Measurements from ENCODE around the gene CNKSR2.

Gene CNKSR2

DNA sequence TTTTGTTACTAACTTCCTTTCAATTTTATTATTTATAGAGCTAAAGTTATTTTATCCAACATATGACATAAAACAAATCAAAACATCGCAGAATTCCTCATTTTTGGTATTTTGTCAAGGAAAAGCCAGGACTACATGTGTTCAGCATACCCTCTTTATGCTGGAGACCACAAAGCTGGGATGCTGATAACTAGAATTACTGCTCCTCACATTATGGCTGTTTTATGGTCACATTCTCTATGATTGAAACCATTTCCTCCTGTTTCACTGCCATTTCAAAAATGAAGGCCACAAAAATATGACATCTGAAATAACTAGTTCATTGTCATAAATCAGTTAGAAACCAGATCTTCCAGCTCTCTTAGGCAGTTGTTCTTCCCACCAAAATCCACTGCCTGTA is 242.2 kb downstream of the CNKSR2 start:
- DNase-seq, result no peak

DNA sequence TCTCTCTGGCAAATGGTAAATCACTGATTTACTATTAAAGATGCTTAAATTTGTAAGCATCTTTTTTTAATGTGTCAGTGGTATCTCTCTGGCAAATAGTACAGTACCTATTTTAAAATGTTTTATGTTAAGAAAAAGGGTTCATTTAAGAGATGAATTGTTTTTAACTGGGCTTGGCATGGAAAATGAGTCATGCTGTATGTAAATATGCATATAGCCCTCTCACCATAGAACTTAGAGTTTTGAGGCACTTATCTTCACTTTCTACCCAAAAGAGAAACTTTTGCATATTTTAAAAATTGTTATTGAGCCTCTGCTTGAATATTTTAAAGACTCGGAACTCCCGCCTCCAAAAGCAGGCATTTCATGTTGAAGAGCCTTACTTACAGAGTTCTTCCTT is 246.0 kb downstream of the CNKSR2 start:
- no peak for DNase-seq

DNA sequence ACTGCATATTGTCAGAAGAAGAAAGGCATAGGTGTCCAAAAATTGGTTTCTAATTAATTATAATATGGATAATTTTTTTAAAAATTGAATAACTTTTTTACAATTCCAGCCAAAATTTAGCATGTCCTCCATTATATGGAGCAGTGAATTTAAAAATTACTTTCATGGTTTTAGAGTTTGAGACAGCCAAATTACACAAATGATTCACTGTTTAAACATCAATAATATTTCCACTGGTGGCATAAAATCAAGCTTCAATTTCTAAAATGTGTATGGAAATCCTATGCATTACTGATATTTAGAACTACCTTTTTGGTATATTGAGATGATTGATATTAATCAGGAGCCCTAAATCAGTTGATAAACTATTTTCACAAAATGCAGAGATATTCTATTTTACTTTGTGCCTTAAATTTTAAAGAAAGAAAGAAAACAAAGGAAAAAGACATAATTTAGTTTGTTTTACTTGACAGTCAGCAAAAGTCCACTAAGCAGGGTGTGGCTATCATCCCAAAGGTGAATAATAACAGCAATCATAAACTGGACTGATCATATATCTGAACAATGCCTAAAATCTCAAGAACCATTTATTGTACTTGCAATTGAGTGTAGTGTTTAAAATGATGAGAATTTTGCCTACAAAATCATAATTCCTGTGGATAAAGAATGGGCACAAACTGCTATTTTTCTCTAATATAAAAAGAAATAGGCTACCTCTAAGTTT is 249.7 kb downstream of the CNKSR2 start:
- DNase-seq, result no peak

DNA sequence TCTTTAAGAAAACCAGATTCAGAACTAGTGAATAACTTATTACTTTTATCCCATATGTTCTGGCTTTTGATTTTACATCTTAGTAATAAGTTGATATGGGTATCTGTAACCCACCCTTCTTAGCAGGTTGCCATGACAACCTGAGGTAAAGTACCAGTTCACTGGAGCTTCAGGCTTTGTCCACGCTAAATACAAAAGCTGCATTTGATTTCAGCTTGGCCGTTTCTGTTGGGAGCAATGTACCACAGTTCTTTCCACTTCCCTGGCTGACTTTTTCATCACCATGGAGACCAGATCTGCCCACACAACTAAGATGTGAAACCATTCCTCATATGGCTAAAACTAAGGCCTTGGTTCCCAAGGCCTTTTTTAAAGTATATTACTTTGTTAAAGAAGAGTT is 257.8 kb downstream of the CNKSR2 start:
- DNase-seq, result no peak

DNA sequence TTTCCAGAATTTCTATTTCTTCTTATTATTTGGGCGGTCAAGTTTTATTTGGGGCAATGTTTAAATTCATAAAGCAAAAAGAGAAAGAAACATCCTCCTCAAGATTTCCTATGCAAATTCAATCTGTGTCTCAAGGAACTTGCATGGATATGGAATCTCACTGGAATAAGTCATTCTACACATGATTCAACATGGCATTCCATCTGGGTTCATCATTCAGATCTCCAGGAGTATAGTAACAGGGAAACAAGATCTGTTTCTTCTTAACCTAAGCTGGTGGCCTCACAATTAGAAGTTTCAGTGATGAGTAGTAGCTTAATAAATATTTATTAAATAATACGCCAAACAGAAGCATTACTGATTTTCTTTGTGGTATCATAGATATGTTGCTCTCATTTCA is 264.1 kb downstream of the CNKSR2 start:
- no peak for DNase-seq

DNA sequence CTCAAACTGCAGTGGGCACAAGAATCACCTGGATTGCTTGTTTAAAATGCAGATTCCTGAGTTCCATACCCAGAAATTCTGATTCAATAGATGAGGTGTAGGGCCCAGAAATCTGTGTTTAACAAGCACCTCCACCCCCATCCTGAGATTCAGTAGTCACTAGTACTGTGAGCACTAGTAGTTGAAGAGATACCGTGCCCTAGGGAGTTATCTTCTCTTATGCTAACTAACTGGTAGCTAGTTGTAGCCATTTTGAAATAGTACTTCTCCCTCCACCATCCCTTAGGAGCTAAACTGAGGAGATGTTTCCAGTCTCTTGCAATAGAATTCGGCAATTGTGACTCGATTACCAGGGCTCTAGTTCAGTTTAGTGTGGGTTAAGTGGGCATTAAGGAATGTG is 265.6 kb downstream of the CNKSR2 start:
- no peak for DNase-seq

DNA sequence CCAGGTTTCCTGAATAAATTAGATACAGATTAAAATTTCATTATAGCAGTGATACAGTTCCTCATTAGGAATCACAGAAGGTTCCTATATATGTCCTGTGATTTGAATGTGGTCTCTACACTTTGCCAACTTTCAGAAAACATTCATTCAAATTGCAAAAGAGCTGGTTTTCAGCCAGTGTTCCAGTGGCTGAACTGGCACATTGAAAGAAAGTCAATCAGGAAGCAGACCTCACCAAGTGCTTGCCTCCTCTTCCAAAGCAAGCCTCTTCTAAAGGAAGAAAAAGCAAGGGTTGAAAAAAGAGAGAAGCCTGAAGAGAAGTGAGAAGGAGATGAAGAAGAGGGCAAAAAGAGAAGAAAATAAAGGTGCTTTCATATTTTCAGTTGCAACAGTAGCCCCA is 271.2 kb downstream of the CNKSR2 start:
- no peak for DNase-seq

DNA sequence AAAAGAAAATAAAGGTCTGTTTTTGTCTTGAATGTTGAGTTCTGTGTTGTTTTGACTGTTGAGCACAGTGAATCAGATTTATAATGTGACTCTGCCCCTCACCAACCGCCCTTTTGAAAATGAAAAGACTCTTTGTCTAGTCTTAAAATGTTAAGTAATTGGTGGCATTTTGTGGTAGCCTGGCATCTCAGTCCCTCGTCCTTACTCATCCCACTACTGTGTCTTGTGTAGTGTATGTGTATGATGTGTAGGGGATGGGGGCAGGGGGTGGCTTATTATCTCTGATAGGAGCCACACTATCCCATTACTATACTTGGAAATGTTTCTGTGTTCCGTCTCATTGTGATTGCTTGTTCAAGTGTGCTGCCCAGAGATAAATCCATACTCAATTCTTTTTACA is 271.7 kb downstream of the CNKSR2 start:
- no peak for DNase-seq

DNA sequence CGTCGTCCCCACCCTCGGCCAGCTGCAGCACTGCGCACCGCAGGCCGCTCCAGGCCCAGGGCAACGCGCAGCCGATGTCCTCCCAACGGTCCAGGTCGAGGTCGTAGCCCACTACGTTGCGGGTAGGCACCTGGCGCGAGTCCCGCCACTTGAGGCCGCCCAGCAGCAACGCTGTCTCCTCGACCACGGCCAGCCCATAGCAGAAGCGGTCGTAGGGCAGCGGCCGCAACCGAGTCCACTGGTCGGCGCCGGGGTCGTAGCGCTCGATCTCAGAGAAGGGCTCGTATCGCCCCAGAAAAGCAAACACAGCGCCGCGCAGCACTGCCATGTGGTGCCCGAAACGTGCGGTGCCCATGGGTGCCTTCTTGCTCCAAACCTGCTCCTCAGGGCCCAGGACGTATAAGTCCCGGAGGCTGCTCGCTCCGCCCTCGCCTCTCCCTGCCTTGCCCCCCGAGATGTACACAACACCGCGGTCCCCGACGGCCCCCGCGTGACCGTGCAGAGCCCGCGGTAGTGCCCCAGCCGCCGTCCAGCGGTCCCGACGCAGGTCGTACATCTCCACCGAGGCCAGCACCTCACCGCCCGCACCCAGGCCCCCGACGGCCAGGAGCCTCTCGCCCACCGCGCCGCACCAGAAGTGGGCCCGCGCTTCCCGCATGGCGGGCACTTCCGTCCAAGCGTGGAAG is 281.8 kb downstream of the CNKSR2 start:
- DNase-seq, result no peak

DNA sequence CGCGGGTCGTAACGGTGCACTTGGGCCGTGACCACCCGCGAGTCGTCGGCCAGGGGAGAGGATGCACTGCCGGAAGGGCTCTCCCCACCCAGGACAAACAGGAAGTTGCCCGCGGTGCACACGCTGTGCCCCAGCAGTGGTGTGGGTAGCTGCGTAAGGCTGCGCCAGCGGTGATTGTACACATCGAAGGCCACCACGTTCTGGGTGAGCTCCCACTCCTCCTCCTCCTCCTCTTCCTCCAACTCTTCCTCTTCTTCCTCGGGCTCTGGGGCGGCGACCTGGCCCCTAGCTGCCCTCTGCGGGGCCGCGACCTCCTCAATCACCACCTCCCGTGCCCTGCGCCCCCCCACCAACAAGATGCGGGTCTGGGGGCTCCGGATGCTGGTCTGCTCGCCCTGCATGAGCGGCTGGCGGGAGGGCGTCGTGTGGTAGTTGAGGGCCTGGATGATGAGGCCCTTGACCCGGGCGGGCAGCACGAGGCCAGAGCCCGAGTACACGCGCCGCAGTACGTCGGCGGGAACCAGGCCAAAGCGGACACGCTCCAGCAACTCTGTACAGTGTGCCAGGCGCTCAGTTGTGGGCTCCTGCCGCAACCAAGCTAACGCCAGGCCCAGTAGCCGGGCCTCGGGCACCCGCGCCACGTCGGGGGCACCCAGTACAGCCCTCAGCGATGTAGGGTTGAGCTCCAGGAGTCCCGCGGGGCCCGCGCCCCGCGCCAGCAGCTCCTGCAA is 282.5 kb downstream of the CNKSR2 start:
- no peak for DNase-seq

DNA sequence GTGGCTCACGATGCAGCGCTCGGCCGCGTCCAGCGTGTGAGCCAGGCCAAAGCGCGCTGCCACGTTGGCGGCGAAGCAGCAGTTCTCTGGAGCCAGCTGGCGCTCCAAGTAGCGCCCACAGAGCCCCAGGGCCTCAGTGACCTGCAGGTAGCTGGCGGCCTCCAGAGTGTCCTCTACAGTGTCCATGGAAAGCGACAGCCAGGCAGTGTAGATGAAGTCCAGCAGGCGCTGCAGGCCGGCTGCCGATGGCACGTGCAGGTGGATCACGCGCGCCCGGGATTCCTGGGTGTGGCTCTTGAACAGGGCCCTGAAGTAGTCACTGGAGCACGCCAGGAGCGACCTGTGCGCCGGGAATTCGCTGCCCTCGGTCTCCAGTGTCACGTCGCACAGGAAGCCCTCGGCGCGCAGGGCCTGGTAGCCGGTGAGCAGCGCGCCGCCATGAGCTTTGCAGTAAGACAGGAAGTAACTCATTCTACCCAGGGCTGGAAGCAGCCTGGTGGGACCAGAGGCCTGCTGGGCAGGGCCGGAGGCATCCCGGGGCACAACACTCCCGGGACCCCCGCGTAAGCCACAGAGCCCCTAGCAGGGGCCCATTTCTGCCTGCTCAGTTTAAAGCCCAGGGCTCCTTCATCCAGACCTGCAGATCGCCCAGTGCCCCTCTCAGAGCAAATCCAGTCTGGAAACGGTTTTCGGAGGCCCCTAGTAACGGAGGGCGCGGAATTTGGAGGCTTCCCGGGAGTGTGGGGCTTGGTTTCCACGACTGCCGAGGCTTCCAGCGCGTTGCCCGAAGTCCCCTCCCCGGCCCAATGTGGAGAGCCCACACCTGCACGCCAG is 283.3 kb downstream of the CNKSR2 start:
- no peak for DNase-seq

DNA sequence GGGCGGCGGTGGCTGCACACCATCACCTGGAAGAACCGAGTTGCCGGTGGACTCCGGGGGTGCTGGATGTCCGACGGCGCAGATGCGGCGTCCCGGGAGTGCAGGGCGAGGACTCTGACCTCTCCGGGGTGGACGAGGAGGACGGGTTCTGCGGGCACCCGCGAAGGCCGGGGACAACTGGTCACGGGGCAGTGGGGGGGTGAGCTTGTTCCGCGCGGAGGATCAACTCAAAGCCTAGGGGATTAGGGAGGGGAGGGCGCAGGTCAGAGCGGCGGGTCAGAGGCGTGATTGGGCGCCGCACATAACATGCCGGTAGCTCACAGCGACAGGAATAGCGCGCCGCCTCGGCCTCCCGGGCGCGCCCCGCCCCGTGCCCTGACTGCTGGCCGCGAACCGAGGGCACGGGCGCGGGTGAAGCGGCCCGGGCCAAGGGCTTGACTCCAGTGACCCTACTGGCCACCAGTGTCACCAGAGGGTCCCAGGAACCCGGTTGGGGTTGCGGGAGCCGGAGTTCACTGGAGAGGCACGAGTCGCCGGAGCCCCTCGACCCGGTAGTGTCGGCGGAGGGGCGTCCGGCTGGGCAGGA is 284.0 kb downstream of the CNKSR2 start, which contains the start of gene KLHL34:
KLHL34 (minus strand) TSS at position 179 of the 586 bp plus-strand sequence. CDS start 542 bp downstream, outside the sequence.
- DNase-seq, result peak; percentile 32

DNA sequence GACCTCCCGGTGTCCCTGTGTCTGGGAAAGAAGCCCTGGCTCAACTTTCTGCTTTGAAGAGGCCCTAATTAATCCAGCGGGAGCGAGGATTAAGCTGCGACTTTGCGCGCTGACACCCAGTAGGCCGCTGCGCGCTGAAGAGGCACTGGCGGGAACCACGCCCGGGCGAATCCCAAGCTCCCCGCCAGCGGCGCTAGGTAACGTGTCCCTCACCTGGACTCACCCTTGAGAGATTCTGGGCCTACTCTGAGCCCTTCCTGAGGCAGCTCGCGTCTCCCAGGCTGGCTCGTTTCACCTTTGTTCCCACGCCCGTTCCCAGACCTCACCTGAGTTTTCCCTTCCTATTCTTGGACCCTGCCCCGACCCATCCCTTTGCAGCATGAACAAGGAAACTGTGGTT is 284.5 kb downstream of the CNKSR2 start:
- DNase-seq, result no peak

DNA sequence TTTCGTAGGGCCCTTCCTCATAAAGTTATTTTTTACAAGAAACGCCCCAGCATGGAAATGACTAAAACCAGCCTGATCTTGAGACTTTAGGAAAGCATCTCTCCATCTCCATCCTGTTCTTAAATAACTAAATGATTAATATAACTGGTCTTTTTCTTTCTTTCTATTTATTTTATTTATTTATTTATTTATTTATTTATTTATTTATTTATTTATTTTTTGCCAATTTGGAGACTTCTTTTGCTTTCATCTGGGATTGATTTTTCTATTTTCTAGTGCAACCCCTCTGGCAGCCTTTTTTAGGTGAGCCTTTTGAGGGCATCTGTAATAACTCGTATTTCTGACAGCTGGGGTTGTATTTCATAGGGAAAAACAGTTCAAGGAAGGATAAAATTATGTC is 285.1 kb downstream of the CNKSR2 start:
- no peak for DNase-seq

DNA sequence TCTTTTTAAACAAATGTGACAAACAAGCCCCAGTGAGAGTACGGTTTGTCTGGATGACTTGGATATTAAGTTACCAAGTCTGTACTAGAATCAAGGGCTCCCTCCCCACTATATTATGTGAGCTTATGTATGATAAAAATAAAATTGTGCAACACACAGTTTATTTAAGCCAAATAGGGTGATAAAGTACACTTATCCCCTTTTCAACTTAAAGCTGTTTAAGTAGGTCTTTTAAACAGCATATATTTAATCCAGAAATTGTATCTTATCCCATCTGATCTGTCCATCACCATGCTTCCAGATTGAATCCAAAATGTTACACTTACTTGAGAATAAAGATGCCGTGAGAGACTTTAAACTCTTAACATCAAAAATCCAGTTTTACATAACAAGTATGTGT is 285.9 kb downstream of the CNKSR2 start:
- no peak for DNase-seq

DNA sequence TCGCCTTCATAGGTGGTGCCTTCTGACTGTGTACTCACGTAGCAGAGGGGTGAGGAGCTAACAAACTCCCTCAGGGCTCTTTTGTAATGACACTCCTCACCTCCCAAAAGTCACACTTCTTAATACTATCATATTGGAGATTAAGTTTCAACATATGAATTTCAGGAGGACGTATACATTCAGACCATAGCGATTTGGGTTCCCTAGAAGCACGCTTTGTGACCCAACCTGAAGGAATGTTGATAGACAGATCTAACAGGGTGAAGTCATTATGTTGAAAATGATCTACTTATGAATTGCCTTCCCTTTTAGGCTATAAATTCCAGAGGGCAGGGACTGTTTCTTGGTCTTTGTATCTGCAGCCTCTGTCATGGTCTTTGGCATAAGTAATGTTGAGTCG is 287.1 kb downstream of the CNKSR2 start:
- DNase-seq, result no peak

DNA sequence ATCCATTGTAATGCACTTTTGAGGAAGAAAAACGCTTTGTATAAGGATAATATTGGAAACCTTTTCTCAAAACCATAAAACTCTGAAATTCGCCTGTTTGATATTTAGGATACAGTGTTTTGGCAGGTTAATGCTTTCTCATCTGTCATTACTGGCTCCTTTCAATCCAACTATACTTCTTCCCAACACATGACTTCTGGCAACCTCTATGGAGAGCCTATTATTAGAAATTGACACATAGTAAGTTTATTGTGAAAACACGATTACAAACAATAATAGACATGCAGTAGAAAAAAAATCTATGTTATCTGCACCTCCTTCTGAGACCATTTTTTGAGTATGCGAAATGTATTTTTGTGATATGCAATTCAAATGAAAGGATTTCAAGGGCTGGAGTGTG is 288.5 kb downstream of the CNKSR2 start:
- no peak for DNase-seq

DNA sequence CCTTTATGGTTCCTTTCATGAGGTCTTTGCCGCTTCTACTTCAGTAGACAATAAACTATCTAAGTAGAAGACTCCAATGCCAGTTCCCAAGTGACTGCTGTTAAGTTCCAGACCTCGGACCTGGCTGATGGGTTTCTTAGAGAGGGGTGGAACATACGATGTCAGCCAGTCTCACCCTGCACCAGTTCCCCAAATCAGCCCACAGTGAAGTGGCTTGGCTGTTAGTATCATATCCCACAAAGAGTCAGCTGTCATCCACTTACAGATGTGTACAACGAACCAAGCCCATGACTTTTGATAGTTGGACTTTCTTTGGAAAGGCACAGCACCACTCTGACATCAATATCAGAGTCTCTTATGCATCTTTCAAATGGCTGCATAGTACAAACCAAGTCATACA is 292.0 kb downstream of the CNKSR2 start:
- no peak for DNase-seq

DNA sequence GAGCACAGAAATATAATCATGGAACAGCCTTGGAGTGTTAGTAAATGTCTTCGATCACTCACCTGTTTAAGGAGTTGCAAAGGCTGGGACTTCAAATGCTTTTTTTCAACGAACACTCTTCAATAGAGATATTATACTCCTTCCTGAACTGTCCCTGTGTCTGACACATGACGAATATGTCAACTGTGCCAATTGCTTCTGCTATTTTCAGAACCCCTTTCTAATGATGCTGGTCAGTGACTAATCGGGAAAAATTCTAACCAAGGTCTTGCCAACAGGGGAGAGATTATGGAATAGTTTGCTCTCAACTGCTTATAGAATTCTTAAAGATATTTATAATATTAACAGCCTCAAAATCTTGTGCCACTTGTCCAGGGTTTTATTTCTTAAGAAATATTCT is 292.5 kb downstream of the CNKSR2 start:
- DNase-seq, result no peak

DNA sequence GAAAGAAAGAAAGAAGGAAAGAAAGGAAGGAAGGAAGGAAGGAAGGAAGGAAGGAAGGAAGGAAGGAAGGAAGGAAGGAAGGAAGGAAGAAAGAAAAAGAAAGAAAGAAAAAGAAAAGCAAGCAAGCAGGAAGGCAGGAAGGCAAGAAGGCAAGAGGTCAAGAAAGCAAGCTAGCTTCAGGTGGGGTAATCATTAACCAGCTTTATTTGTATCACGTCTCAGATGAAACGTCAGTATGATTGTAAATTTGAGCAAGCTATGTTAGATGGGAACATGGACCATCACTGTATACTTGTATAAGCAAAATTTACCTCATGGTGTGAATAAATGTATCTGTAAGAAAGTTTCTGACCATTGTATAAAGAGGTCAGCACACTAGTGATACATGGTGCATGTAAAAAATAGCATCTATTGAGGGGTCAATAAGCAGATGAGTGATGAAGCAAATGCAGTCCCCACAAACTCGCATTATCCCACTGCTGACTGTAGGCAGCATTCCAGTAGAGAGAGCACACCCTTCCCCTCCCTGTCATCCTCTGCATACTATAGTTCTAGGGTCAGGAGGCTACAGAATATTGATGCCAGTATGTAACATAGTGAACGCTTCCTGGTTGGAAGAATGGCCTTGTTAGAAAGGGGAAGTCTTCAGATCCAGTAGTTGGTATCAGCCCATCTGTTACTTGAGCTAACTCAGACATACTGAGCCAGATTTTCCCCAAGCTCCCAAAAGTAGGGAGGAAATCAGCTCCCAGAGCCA is 300.4 kb downstream of the CNKSR2 start:
- no peak for DNase-seq

DNA sequence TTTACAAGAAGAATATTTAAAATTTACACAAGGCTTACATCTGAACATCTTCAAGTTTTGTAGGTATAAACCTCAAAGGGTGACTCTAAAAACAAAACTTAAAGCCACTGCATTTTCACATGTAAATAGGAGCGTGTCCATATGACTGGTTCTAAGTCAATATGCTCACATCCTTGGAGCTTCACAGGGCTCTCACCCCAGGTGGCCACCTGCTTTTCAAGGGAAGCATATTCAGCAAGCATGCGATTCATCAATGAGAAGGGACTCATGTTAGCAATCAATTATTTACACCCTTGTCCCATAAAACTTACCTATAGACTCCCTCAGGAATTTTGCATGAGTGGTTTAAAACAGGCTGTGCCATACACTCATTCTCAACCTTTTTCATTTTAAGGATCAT is 301.7 kb downstream of the CNKSR2 start:
- no peak for DNase-seq

DNA sequence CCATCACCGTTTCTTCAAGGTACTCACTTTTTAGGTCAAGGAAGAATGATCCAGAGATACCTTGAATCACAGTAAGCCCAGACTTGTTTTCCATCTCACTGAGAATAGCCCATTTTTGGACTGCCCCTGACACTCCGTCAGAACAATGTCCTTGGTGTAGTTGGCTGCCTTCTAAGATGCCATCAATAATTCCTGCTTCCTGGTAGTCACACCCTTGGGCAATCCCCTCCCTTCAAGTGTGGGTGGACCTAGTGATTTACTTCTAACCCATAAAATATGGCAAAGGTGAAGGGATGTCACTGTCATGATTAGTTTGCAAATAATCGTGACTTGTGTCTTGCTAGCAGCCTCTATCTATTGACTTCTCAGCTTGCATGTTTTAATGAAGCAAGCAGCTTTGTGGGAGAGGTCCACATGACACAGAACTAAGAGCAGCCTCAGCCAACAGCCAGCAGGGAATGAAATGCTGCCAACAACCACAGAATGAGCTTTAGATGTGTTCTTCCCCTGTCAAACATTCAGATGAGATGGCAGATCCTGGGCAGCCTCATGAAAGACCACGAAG is 303.9 kb downstream of the CNKSR2 start:
- no peak for DNase-seq
